Measurements from ENCODE around the gene BEAN1.

GRCh38 chr16:66399031-66399430, 28.1 kb upstream of the BEAN1 start:
- TF ChIP-seq GATA2 (IDR thresholded peaks at IDR 0.05; ENCODE audit: low read depth, low read length) (no peak), GATA3 (IDR thresholded peaks at IDR 0.05; ENCODE audit: low read depth, low read length) (no peak)

All from SH-SY5Y (cell line).